ENCODE data around the gene PZP. TPM values are rescaled to one million over a fixed set of nuclear protein-coding genes. Genes with fewer than 3 reads are reported as not detected.

PZP gene
- total and polyA plus RNA-seq, 2 of the 13 experiments (the other 11 are each of a cell fraction or from before 2014, with no cell fraction given), result 0.07 to 0.89 TPM

- peak; percentile 46; the same call in 1 of the 2 replicates for TF ChIP-seq PRDM4 (CRISPR knock-in tag; IDR thresholded peaks at IDR 0.05; ENCODE audit: borderline replicate concordance)
- 0 out of 2 replicates have a peak, but pooled peaks have one; percentile 25 for TF ChIP-seq TBX3 (IDR thresholded peaks at IDR 0.05; ENCODE audit: borderline replicate concordance)
- 0 out of 2 replicates have a peak, but pooled peaks have one; percentile 39 for TF ChIP-seq ZNF772 (CRISPR knock-in tag; IDR thresholded peaks at IDR 0.05)
- peak; percentile 49; the same call in 1 of the 2 replicates for TF ChIP-seq ZNF121 (CRISPR knock-in tag; IDR thresholded peaks at IDR 0.05)
- TF ChIP-seq POLR2G (IDR thresholded peaks at IDR 0.05; ENCODE audit: low read depth, low read length), result peak; percentile 99
- peak; percentile 74; the same call in 1 of the 2 replicates for TF ChIP-seq THAP11 (CRISPR knock-in tag; IDR thresholded peaks at IDR 0.05)
- no peak for TF ChIP-seq ZNF704 (CRISPR knock-in tag; IDR thresholded peaks at IDR 0.05; ENCODE audit: borderline replicate concordance)
- TF ChIP-seq ZNF619 (CRISPR knock-in tag; IDR thresholded peaks at IDR 0.05), result 0 out of 2 replicates have a peak, but pooled peaks have one; percentile 42
- TF ChIP-seq ARNTL (CRISPR knock-in tag; IDR thresholded peaks at IDR 0.05), result peak; percentile 62; the same call in 1 of the 2 replicates
- peak; percentile 99 for TF ChIP-seq BCL6 (CRISPR knock-in tag; IDR thresholded peaks at IDR 0.05)
- TF ChIP-seq ZNF350 (CRISPR knock-in tag; IDR thresholded peaks at IDR 0.05; ENCODE audit: borderline replicate concordance, low read depth), result peak; percentile 33; the same call in 1 of the 2 replicates
- TF ChIP-seq IKZF5 (CRISPR knock-in tag; IDR thresholded peaks at IDR 0.05), result peak; percentile 97
- TF ChIP-seq ZNF7 (CRISPR knock-in tag; IDR thresholded peaks at IDR 0.05), result no peak
- no peak; the same call in 1 of the 2 replicates for TF ChIP-seq ZSCAN20 (CRISPR knock-in tag; IDR thresholded peaks at IDR 0.05; ENCODE audit: borderline replicate concordance)
- TF ChIP-seq ZBTB25 (CRISPR knock-in tag; IDR thresholded peaks at IDR 0.05), result peak; percentile 73
- no peak for TF ChIP-seq TRAFD1 (CRISPR knock-in tag; IDR thresholded peaks at IDR 0.05; ENCODE audit: borderline replicate concordance)
- peak; percentile 90 for TF ChIP-seq RBFOX2 (IDR thresholded peaks at IDR 0.05; ENCODE audit: low read depth, low read length)
- TF ChIP-seq HOXD1 (CRISPR knock-in tag; IDR thresholded peaks at IDR 0.05), result peak; percentile 62; the same call in 1 of the 2 replicates
These were observed 92.2 kb downstream of the PZP start, which contains the start of gene A2M (continued) for GRCh38 chr12:9115731-9116559.
